HG03575 (cell line): ENCODE measurements around the gene NODAL.

Experiments used
- ATAC-seq: cut with Tn5 transposase; IDR thresholded peaks from one replicate; pipeline ENCODE4 v1.9.1; 2021; ENCODE audit not compliant: unreplicated experiment, insufficient number of reproducible peaks, low FRiP score; ENCODE audit errors: extremely low read depth

The NODAL gene

DNA sequence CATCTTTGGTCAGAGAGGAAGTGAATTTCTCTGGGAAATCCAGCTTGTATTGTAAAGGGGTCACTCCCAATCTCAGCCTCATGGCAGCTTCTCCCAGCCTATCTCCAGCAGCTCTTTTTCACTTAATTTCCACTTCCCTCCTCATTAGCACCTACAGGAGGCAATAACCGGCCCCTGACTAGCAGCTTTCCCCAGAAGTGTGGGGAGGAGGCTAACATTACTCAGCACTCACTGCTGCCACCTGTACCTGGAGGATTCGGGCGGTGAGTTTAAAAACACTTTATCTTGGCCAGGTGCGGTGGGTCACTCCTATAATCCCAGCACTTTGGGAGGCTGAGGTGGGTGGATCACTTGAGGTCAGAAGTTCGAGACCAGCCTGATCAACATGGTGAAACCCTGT is 3.8 kb downstream of the NODAL start:
- ATAC-seq: no peak

DNA sequence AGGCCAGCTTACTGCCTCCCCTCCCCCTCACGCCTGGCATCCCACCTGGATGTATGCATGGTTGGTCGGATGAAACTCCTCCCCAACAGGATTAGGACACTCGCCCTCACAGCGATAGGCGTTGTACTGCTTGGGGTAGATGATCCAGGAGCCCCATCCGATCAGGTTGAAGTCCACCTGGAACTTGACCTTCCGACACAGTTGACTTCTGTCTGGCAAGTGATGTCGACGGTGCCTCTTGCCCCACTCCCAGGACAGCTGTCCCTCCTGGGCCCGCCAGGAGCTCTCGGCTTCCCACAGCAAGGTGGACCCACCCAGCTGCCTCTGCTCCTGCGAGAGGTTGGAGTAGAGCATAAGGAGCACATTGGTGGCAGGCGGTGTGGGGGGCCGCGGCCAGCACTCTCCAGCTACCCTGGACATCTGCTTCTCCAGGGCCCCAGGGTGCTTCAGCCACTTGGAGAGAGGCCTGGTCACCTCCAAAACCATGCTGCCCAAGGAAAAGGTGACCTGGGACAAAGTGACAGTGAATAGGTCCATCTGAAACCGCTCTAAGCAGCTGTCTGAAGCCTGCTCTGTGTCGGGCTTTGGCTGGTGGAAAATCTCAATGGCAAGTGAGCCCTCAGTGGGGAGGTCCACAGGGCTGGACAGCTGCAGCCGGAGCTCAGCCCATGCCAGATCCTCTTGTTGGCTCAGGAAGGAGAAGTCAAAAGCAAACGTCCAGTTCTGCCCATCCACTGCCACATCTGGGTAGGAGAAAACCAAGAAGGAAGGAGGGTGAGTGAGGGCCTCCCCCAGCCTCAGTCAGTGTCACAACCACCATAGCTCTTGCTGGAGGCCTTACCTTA is 6.0 kb downstream of the NODAL start:
- ATAC-seq: no peak

DNA sequence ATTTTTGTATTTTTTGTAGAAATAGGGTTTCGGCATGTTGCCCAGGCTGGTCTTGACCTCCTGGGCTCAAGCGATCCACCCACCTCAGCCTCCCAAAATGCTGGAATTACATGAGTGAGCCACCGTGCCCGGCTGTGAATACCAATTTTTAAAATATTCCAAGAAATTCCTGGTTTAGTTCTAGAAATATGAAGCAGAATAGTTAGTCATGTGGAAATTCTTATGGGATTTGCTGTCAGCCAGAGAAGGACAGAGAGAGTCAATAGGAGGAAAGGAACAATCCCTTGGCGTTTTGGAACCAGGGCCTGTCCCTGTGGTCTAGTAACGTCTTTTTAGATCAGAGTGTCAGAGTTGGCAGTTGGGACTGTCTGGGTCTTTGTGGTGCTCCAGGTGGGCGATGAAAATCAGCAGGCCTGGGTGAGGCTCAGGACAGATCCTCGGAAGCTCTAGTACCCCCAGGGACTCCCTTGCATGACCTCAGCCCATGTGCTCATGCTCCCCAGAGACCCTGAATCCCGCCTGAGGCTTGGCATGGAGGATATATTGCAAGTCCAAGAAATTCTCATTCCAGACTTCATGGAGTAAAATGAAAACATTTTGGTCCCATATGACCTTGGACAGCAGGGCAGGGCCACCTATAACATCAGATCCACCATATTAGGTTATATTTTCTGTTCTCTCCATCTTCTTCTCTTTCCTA is 7.8 kb downstream of the NODAL start:
- no peak for ATAC-seq

DNA sequence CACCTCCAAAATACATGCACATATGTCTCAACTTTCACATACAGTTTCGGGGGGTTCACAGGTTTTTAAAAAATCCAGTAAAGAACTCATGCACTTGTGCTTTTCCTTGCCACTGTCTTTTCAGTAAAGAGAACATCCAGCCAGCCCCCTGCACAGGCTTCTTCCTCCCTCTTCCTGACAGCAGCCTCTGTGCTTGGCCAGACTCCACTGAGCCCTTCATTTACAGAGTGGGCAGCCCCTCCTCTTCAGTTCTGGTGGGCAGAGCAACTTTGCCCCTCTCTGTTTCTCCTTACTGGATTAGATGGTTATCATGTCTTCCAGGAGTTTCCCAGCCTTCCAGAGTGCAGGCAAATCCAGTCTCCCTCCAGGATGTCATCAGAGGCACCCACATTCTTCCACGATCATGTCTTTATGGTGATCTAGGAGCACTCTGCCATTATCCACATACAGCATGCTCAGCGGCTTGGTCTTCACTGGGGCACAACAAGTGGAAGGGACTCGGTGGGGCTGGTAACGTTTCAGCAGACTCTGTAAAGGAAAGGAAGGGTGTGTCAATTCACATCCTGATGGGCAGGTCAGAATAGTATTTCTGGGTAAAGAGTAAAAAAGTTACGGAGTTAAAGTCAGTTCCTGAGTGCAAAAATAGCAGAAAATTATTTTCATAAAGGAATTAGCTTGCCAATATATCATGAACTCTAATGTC is 8.8 kb downstream of the NODAL start:
- no peak for ATAC-seq

DNA sequence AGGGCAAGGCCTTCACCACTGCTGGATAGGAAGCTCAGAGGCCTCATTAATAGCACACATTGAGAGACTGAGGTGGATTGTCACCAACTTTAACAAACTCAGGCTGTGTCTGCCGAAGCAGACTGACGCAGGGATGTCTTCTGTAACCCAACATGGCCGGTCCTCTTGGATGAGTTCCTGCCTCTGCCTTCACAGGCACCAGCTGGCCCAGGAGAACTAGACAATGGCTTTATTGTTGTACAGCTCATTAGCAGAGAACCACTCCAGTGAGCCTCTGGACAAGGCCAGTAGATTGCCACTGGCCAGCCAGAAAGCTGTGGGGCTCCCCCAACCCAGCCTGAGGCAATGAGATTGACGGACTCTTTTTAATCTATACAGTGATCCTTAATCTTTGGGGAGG is 9.4 kb downstream of the NODAL start:
- no peak for ATAC-seq

DNA sequence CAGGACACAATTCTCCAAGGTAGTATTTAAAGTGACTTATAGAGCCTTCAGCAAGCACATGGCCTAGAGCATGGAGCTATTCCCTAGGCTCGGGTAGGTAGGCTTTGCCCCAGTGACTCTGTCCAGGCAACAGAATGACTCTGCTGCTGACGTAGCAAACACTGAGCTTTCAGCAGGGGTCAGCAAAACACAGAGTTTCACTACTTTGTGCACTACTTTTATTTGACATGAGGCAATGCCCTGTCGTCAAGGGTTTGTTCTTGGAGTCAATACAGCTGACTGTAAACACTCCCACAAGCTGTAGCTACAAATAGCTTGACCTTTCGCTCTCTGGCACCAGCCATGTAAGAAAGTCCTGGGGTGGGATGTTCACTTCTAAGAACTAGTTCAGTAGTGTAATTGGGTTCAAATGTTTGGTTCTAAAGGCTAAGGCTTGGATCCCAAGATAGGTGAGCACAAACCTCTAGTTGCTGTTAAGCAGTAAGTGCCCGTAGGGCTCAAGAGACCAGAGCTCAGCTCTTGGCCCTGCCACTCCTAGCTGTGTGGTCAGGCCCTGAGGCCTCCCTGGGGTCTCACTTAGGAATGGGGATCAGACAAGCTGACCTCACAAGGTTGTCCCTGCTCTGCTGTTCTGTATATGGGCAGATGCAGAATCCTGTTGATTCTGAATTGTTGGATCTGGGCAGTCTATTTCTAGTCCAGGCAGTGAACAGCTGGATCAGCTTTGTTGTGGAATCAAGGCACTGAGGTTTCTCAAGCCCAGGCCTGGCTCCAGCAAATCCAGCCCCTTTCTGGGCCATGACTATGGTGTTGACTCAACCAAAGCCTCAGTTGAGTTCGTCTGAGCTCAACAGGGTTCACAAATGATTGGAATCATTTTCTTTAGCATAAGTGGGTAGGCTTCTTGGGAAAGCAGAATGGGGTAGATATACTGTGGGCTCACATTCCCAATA is 10.7 kb downstream of the NODAL start:
- no peak for ATAC-seq

DNA sequence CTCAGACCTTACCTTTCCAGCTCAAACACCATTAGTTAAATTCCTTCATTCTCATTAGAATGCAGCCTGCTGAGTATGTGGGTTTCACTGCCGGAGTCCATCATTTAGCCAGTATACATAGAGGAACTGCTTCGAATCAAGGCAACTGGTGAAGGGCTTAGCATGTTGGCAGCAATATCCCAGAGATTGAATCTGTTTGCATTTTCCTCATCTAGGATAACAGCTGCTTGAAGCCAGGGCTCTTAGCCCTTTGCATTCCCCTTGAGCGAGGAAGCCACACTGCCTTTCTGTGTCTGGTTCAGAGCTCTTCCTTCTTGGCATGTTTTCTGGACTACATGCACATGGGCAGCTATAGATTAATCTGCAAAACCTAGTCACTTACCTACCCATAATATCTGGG is 14.7 kb downstream of the NODAL start:
- no peak for ATAC-seq

DNA sequence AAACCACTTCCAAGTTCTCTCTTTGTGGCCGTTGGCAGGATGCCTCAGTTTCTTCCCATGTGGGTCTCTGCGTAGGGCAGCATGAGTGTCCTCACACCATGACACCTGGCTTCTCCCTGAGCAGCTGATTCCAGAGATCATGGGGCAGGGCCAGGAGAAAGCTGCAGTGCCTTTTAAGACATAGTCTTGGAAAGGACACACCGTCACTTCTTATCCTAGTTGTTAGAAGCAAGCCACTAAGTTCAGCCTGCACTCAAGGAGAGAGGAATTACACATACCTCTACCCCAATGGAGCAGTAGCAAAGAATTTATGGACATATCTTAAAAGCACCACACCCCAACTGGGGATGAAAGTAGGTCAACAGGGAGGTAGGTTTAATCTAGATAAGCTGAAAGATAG is 16.4 kb downstream of the NODAL start:
- no peak for ATAC-seq

DNA sequence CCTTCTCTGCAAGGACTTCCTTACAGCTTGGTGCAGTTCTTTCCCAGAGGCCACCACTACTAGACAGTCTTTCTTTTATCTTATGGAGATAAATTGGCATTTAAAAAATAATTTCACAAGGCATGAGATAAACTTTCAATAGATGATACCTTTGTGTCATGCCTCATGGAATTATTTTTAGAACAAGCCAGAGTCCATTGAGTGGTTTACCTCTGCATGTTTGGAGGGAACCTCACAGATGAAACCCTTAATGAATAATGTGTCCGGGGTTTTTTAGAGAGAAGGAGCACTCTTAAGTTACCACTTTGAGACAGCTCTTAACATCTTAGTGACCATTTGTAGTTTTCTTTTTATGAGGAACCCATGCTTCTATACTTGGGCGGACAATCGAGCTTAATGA is 17.2 kb downstream of the NODAL start:
- no peak for ATAC-seq

DNA sequence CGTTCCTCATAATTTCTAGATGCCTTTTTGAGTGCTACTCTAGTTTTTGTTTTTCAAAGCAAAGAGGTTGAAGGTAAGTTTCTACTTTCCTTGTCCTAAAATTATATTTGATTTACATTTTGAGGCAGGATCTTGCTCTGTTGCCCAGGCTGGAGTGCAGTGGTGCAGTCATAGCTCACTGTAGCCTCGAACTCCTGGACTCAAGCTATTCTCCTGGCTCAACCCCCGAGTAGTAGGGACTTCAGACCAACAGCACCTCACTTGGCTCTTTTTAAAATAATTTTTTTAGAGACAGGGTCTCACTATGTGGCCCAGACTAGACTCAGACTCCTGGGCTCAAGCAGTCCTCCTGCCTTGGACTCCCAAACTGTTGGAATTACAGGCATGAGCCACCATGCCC is 22.8 kb downstream of the NODAL start:
- ATAC-seq: no peak

DNA sequence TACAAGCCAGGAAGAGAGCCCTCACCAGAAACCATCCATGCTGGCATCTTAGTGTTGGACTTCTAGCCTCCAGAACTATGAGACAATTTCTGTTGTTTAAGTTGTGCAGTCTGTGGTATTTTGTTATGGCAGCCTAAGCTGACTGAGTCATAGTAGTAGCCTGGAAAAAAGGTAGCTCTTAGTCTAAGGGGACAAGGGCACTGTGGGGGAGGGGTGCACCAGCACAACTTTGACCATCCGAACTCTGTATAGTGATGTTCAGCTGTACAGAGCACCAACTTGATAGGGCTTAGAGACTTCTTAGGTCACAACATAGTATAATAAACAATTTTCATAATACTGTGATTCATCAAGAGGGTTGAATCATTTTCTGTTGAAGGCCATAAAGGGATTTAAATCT is 23.3 kb downstream of the NODAL start:
- no peak for ATAC-seq

DNA sequence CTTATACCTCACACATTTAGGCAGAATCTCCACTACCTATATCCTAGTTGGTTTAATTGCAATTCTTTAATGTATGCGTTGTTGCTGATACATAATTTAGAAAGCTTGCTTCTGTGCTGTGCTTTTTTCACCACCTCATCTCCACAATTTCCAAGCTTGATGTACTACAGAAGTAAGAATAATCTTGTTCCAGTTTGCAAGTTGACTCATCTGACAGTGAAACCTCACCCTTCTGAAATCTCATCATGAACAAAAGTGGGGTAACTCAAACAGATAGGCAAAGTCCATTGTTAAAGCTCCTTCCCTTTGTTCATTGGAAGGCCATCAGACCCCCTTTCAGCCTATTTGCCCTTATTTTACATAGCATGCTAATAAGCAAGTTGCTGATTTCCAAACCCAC is 23.9 kb downstream of the NODAL start:
- no peak for ATAC-seq

DNA sequence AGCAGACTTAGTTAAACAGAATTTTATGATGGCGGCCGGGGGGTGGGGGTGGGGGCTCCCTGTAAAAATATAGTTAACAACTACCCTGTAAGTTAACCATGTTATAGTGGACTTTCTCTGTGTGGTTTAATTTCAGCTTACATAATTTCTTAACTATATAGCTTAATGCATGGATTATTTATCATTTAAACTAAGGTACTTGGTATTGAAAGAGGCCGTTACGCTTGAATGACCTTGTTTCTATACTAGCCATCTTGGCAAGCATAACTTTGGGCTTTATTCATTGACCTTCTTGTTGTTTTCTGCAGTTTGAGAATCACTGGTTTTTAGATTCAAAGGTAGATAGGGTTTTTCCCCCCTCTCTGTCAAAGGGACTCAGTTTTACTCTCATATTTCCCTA is 29.1 kb downstream of the NODAL start:
- no peak for ATAC-seq

DNA sequence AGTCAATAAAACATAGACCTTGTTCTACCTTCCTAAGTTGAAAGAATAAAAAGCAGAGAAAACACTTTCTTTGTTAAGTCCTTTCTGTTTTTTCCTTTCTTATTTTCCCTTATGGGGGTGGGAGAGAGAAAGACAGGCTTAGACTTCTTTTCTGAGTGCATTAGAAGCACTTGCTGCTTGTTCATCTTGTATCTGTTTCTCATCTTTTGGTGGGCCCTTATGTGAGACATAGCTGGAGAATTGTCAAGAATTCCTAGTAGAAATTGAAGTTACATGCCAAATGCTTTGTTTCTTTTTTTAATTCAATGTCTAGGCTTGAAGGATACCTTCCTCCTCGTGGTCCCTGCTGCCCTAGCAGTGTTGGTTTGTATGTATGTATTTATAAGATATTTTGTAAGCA is 30.9 kb downstream of the NODAL start:
- no peak for ATAC-seq

DNA sequence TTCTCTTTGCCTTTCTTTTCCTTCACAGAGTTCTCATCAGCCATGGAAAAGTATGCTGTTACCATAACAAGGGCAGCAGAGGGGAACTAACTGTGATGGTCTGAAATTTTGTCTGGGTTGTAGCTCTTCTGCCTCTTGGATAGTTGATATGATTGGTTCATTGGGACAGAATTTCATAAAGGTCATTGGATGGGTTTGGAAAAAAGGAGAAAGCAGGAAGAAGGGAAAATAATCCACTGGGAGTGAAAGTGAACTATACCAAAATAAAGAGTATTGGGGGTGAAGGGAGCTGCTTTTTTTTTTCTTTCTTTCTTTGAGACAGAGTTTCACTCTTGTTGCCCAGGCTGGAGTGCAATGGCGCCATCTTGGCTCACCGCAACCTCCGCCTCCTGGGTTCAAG is 31.7 kb downstream of the NODAL start:
- no peak for ATAC-seq

DNA sequence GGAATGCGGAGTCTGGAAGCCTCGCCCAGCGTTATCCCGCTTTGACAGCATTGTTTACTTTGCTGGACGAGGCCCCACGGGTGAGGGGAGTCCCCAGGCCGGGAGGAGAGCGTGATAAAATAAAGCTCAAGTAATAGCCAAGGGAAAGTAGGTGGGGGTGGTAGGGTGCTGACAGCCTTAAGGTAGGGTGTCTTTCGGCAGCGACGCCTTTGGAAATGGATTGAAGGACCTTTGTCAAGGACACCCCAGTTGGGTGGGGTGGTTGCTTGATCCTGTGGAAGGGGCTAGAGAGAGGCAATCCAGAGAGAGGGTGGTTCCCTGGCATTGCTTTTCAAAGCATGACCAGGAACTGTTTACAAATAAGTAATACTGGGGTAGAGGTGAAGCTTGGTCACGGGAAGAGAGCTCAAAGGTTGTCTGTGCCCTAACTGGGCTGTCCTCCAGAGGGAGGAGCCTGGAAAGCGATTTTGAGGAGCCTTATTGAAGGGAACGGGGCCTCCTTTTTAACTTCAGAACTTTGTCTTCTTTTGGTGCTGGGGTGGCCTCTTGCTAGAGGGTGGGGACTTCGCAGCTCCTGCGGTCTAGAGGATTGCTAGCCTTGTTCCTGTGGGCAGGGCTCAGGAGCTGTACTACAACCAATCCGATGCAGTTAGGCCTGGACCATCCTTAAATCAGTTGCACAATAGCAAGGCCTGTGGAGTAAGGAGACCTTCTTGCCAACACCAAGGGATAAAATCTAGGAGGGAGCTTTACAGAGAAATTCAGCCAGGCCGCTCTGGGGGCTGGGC is 36.2 kb downstream of the NODAL start:
- ATAC-seq: no peak

DNA sequence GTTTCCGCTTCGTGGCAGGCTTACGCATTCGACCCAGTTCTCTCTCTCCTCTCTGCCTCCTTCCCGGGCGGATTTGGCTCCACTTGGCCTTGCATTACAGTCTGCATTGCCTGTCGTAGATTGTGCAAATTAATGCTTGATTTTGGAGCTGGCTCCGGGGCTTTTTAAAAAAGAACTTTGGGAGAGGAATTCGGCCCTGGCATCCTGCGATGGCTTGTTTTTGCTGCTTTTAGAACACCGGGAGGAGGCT is 36.8 kb downstream of the NODAL start:
- no peak for ATAC-seq

DNA sequence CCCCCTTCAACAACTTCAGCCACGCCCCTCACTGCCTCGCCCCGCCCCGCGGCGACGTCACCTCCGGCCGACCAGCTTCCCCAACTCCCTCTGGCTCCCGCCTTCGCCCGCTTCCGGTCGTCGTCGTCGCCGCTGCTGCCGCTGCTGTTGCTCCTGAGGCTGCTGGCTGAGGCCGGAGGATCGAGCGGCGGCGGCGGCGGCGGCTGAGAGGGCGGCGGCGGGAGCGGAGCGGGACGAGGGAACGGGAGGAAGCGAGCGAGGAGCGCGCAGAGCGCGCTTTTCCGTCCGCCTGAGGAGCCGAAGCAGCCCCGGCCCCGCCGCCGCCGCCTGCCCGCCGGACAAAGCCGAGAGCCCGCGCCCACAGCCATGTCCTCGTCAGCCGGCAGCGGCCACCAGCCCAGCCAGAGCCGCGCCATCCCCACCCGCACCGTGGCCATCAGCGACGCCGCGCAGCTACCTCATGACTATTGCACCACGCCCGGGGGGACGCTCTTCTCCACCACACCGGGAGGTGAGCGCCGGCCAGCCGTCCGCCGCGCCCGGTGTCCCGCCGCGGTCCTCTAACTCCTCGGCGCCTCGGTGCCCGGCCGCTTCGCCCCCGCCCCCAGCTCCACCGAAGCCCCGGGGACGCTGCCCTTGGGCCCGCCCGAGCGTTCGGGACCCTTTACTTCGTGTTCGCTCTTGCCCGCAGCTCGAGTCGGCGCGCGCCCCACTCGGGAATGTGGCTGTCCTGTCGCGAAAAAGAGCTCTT is 37.3 kb downstream of the NODAL start, which contains the start of gene EIF4EBP2:
TSS of gene EIF4EBP2 (plus strand) at position 110 of the 751 bp plus-strand sequence. CDS start at position 367, 257 bp downstream.
- no peak for ATAC-seq
